ENCODE measurements around the gene SCN8A.

SCN8A gene

GRCh38 chr12:51675071-51675803, 84.2 kb downstream of the SCN8A start:
- no peak for DNase-seq

- DNase-seq = no peak
These were observed 85.8 kb downstream of the SCN8A start for GRCh38 chr12:51676875-51677274.

GRCh38 chr12:51677284-51677968, 86.4 kb downstream of the SCN8A start:
- DNase-seq = no peak

GRCh38 chr12:51678086-51678724, 87.2 kb downstream of the SCN8A start:
- DNase-seq = no peak

GRCh38 chr12:51682981-51683380, 91.9 kb downstream of the SCN8A start:
- DNase-seq = no peak

GRCh38 chr12:51683763-51684357, 92.8 kb downstream of the SCN8A start:
- DNase-seq = no peak

GRCh38 chr12:51686727-51687126, 95.7 kb downstream of the SCN8A start:
- no peak for DNase-seq

GRCh38 chr12:51687177-51687576, 96.1 kb downstream of the SCN8A start:
- no peak for DNase-seq

GRCh38 chr12:51687614-51688013, 96.6 kb downstream of the SCN8A start:
- no peak for DNase-seq

GRCh38 chr12:51689983-51690382, 99.0 kb downstream of the SCN8A start:
- no peak for DNase-seq

GRCh38 chr12:51692016-51692415, 101.0 kb downstream of the SCN8A start:
- no peak for DNase-seq

- no peak for DNase-seq
These were observed 102.5 kb downstream of the SCN8A start for GRCh38 chr12:51693569-51693968.

- DNase-seq = no peak
These were observed 103.1 kb downstream of the SCN8A start for GRCh38 chr12:51694146-51694545.

GRCh38 chr12:51695241-51696010, 104.4 kb downstream of the SCN8A start:
- DNase-seq = no peak

- no peak for DNase-seq
These were observed 108.2 kb downstream of the SCN8A start for GRCh38 chr12:51699219-51699618.

- DNase-seq = no peak
These were observed 109.9 kb downstream of the SCN8A start for GRCh38 chr12:51700887-51701286.

- no peak for DNase-seq
These were observed 111.6 kb downstream of the SCN8A start for GRCh38 chr12:51702587-51702986.

GRCh38 chr12:51705450-51705849, 114.4 kb downstream of the SCN8A start:
- DNase-seq = no peak

GRCh38 chr12:51706206-51706605, 115.2 kb downstream of the SCN8A start:
- no peak for DNase-seq

- DNase-seq = no peak
These were observed 123.6 kb downstream of the SCN8A start for GRCh38 chr12:51714666-51715065.

- no peak for DNase-seq
These were observed 126.4 kb downstream of the SCN8A start for GRCh38 chr12:51717326-51717925.

- DNase-seq = no peak
These were observed 130.4 kb downstream of the SCN8A start for GRCh38 chr12:51721282-51721940.
